Transverse colon (tissue), 4 donors: ENCODE measurements around the gene TTC23. TPM values are rescaled to one million over a fixed set of nuclear protein-coding genes. Genes with fewer than 3 reads are reported as not detected.

Experiments
- DNase-seq: peaks from one replicate; pipeline ENCODE4 v3.0.0-alpha.2; 2019
- H3K27ac ChIP-seq, 4 donors: fragments of 200-600 bp; sonication (generic); 2 replicates each; pipeline ENCODE4 v1.5.1; 2016 to 2018; ENCODE audit warnings: inconsistent platforms in 4 of 4
- H3K27me3 ChIP-seq: fragments of 200-600 bp; sonication (generic); 2 replicates; pipeline ENCODE4 v1.5.1; 2017; ENCODE audit warnings: inconsistent platforms
- H3K36me3 ChIP-seq, 4 donors: fragments of 200-600 bp; sonication (generic); 2 replicates each; pipeline ENCODE4 v1.5.1; 2017 to 2019; ENCODE audit warnings: inconsistent platforms in 4 of 4
- H3K4me1 ChIP-seq, 4 donors: fragments of 200-600 bp; sonication (generic); 2 replicates each; pipeline ENCODE4 v1.5.1; 2017 to 2020; ENCODE audit warnings: inconsistent platforms in 4 of 4
- H3K4me3 ChIP-seq, 4 donors: fragments of 200-600 bp; sonication (generic); 1 replicate in 1 of 4; 2 replicates in 3 of 4; pipeline versions ENCODE4 v1.5.1 to v1.6.1; 2017 to 2019; ENCODE audit warnings: inconsistent platforms in 4 of 4
- H3K9me3 ChIP-seq, 2 donors: fragments of 200-600 bp; sonication (generic); 2 replicates each; pipeline ENCODE4 v1.5.1; 2017 to 2019; ENCODE audit warnings: inconsistent platforms in 2 of 2
- EP300 ChIP-seq: sonication (generic); formaldehyde crosslinking; IDR thresholded peaks from one replicate; pipeline ENCODE4 v1.6.1; 2017; ENCODE audit warnings: antibody characterized with exemption, low read depth
- POLR2A ChIP-seq: fragments of 450-650 bp; IDR thresholded peaks from one replicate; pipeline ENCODE4 v1.6.1; 2016; ENCODE audit warnings: antibody characterized with exemption, mild to moderate bottlenecking, moderate library complexity
- POLR2AphosphoS5 ChIP-seq, 3 donors: sonication (generic); formaldehyde crosslinking; IDR thresholded peaks; one replicate each; pipeline ENCODE4 v1.6.1; 2016; ENCODE audit warnings: antibody characterized with exemption in 3 of 3
- WGBS, 2 donors: methylation state at CpG; one replicate each; pipeline ENCODE4 v1.1.5; 2018; ENCODE audit warnings: low coverage in 1 of 2; 5-methylcytosine and 5-hydroxymethylcytosine counted together
- in situ Hi-C, 4 donors: fragments of 200-750 bp; cut with MboI; loops; one replicate each; pipeline versions ENCODE4 v1.15.0 to v1.15.1; 2017; ENCODE audit warnings: low sequenced_read_pairs in 3 of 4, low pct_ligation_motif_present in 1 of 4, low pct_unique_long_range_greater_than_20kb in 1 of 4
- intact Hi-C: fragments of 100-400 bp; cut with DNase I; formaldehyde crosslinking; loops from one replicate; pipeline ENCODE4 v1.15.1; 2023; ENCODE audit warnings: low total_unique reads
- total RNA-seq, 4 donors: library from RNA; depleted of rRNA; stranded (reverse); fragments of >200 nt; gene quantifications; one replicate each; pipeline ENCODE4 v1.1.0, GENCODE V29; 2016
- TF ChIP-seq, protein P1 (sequence below), 5 experiments: fragments of 200-600 bp in 3 of 5; fragments of 450-650 bp in 2 of 5; sonication (generic) in 3 of 5; IDR thresholded peaks; 1 replicate in 2 of 5; 2 replicates in 3 of 5; pipeline ENCODE4 v1.5.1; 2016 to 2017; ENCODE audit warnings: antibody characterized with exemption in 5 of 5, inconsistent platforms in 3 of 5, mild to moderate bottlenecking in 2 of 5, moderate library complexity in 1 of 5

TTC23 gene
- total RNA-seq, 4 donors from 2014 or later = 7.8 to 23.5 (median 12.5) TPM

GRCh38 chr15:99096894-99097426, 152.4 kb downstream of the TTC23 start:
- Histone ChIP-seq H3K27me3 (peaks cover 21% of the 10 kb centered on the region), H3K36me3 (no peaks in the 10 kb centered on the region), H3K4me1 (peaks cover 0 to 9% (median 7%) of the 10 kb centered on the region in 4 donors), H3K27ac (peak overlapping the region in 1 of 4 donors; percentile 24), H3K4me3 (no peak overlapping the region), H3K9me3 (no peaks in the 10 kb centered on the region)
- WGBS, 2 donors = 79 to 86% methylated on average over 10 to 11 of the region's 11 CpGs
- TF ChIP-seq POLR2AphosphoS5 (IDR thresholded peaks at IDR 0.05) (no peak), EP300 (no peak)
- TF ChIP-seq, protein P1, sequence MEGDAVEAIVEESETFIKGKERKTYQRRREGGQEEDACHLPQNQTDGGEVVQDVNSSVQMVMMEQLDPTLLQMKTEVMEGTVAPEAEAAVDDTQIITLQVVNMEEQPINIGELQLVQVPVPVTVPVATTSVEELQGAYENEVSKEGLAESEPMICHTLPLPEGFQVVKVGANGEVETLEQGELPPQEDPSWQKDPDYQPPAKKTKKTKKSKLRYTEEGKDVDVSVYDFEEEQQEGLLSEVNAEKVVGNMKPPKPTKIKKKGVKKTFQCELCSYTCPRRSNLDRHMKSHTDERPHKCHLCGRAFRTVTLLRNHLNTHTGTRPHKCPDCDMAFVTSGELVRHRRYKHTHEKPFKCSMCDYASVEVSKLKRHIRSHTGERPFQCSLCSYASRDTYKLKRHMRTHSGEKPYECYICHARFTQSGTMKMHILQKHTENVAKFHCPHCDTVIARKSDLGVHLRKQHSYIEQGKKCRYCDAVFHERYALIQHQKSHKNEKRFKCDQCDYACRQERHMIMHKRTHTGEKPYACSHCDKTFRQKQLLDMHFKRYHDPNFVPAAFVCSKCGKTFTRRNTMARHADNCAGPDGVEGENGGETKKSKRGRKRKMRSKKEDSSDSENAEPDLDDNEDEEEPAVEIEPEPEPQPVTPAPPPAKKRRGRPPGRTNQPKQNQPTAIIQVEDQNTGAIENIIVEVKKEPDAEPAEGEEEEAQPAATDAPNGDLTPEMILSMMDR (IDR thresholded peaks at IDR 0.05) = no peak
- in situ Hi-C loops (loop anchor here in 1 of 4 donors (10.0 kb wide), 1 partner anchor 108 kb away; no protein-coding TSS in a partner anchor), intact Hi-C loops (no loop called here)
- DNase-seq = no peak

DNA sequence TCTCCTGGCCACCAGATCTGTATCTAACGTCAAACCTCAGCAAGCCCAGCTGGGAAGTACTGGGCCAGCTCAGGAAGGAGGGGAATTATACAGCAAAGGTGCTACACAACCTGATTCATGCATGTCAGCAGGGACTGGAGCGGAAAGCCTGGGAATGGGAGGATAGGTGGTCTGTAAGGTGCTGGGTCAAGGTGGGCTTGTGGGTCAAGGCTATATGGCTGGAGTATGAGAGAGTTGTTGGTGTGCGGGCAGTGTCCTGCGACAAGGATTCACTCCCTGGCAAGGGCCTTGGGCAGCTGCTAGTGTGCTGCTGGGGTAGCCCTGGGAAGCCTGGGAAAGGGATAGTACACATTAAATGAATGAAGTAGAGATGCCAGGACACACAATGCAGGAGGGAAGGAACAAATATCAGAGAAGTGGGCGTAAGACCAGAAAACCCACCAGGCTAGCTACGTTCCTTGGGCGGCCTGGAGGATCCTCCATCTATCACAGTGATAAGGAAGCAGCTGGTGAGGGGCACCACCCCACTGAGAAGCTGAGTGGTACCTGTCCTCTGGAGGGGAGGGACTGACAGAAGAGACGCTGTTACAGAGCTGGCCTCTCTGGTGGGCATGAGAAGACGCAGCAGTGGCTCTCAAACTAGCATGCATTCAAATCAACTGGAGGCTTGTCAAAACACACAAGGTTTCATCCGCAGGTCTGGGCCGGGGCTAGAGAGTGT, 153.0 kb downstream of the TTC23 start:
- H3K27ac ChIP-seq = peak overlapping the region in 2 of 4 donors; percentile 24 to 41
- H3K36me3 ChIP-seq = no peaks in the 10 kb centered on the region
- 91 to 93% methylated on average over 6 to 11 of the region's 11 CpGs for WGBS, 2 donors
- no peaks in the 10 kb centered on the region for H3K9me3 ChIP-seq
- peaks cover 0 to 9% (median 7%) of the 10 kb centered on the region in 4 donors for H3K4me1 ChIP-seq
- no peak for DNase-seq
- H3K4me3 ChIP-seq = no peak overlapping the region
- peaks cover 19% of the 10 kb centered on the region for H3K27me3 ChIP-seq
- in situ Hi-C loops = loop anchor here in 1 of 4 donors (10.0 kb wide), 1 partner anchor 108 kb away; no protein-coding TSS in a partner anchor
- no peak for TF ChIP-seq EP300
- intact Hi-C loops = no loop called here

DNA sequence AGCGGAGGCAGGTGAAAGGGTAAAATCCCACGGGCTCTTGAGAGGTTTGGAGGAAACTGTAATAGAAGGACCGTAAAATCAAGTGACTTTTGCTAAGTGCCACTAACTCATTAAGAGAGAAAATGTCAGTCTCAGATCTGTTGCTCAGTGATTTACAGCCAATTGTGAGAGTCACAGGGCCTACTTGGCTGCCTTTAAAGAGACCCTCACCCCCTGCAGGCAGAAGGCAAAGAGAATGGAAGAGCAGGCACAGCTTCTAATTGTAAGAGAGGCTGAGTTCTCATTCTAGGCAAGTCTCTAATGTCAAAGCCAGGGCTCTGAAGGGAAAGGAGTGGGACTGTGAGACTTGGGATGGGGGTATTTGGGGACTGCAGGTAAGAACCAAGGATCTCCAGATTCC, 153.8 kb downstream of the TTC23 start:
- Histone ChIP-seq H3K4me3 (no peak overlapping the region), H3K27me3 (peaks cover 15% of the 10 kb centered on the region), H3K9me3 (no peaks in the 10 kb centered on the region), H3K4me1 (peaks cover 0 to 6% (median 5%) of the 10 kb centered on the region in 4 donors), H3K36me3 (no peaks in the 10 kb centered on the region), H3K27ac (no peak overlapping the region)
- TF ChIP-seq, protein P1 (IDR thresholded peaks at IDR 0.05) = no peak
- no peak for TF ChIP-seq EP300
- 53 to 67% methylated on average over 3 of the region's 3 CpGs for WGBS, 2 donors
- intact Hi-C loops = no loop called here
- in situ Hi-C loops = loop anchor here in 1 of 4 donors (10.0 kb wide), 1 partner anchor 109 kb away; no protein-coding TSS in a partner anchor
- no peak for DNase-seq

DNA sequence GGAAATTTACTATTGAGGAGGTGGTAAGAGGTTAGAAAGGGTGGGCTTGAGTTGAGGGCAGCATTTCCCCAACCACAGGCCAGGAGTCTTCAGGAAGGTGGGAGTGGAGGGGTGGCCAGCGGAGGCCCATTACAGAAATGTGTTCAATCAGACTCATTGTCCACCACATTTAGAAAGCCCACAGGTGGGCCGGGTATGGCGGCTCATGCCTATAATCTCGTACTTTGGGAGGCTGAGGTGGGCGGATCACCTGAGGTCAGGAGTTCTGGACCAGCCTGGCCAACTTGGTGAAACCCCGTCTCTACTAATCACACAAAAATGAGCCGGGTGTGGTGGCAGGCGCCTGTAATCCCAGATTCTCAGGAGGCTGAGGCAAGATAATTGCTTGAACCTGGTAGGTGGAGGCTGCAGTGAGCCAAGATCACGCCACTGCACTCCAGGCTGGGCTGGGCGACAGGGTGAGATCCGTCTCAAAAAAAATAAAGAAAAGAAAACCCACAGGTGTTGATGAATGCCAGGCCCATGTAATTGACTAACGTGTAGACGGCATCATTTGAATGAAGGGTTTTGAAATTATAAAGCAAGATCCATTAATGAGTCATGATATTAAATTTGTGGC, 156.7 kb downstream of the TTC23 start:
- H3K27me3 ChIP-seq = no peaks in the 10 kb centered on the region
- no peaks in the 10 kb centered on the region for H3K4me1 ChIP-seq
- in situ Hi-C loops = loop anchor here in 1 of 4 donors (10.0 kb wide), 1 partner anchor 112 kb away; no protein-coding TSS in a partner anchor
- H3K9me3 ChIP-seq = no peaks in the 10 kb centered on the region
- no peak overlapping the region for H3K4me3 ChIP-seq
- no peak overlapping the region for H3K27ac ChIP-seq
- intact Hi-C loops = no loop called here
- 56 to 88% methylated on average over 2 to 11 of the region's 13 CpGs for WGBS, 2 donors
- TF ChIP-seq POLR2AphosphoS5 (IDR thresholded peaks at IDR 0.05) = no peak
- no peak for TF ChIP-seq EP300
- TF ChIP-seq, protein P1 (IDR thresholded peaks at IDR 0.05) = no peak
- TF ChIP-seq POLR2A = no peak
- no peak for DNase-seq
- H3K36me3 ChIP-seq = no peaks in the 10 kb centered on the region
